ENCODE data around the gene OPA1.

Gene OPA1, protein sequence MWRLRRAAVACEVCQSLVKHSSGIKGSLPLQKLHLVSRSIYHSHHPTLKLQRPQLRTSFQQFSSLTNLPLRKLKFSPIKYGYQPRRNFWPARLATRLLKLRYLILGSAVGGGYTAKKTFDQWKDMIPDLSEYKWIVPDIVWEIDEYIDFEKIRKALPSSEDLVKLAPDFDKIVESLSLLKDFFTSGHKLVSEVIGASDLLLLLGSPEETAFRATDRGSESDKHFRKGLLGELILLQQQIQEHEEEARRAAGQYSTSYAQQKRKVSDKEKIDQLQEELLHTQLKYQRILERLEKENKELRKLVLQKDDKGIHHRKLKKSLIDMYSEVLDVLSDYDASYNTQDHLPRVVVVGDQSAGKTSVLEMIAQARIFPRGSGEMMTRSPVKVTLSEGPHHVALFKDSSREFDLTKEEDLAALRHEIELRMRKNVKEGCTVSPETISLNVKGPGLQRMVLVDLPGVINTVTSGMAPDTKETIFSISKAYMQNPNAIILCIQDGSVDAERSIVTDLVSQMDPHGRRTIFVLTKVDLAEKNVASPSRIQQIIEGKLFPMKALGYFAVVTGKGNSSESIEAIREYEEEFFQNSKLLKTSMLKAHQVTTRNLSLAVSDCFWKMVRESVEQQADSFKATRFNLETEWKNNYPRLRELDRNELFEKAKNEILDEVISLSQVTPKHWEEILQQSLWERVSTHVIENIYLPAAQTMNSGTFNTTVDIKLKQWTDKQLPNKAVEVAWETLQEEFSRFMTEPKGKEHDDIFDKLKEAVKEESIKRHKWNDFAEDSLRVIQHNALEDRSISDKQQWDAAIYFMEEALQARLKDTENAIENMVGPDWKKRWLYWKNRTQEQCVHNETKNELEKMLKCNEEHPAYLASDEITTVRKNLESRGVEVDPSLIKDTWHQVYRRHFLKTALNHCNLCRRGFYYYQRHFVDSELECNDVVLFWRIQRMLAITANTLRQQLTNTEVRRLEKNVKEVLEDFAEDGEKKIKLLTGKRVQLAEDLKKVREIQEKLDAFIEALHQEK

DNA sequence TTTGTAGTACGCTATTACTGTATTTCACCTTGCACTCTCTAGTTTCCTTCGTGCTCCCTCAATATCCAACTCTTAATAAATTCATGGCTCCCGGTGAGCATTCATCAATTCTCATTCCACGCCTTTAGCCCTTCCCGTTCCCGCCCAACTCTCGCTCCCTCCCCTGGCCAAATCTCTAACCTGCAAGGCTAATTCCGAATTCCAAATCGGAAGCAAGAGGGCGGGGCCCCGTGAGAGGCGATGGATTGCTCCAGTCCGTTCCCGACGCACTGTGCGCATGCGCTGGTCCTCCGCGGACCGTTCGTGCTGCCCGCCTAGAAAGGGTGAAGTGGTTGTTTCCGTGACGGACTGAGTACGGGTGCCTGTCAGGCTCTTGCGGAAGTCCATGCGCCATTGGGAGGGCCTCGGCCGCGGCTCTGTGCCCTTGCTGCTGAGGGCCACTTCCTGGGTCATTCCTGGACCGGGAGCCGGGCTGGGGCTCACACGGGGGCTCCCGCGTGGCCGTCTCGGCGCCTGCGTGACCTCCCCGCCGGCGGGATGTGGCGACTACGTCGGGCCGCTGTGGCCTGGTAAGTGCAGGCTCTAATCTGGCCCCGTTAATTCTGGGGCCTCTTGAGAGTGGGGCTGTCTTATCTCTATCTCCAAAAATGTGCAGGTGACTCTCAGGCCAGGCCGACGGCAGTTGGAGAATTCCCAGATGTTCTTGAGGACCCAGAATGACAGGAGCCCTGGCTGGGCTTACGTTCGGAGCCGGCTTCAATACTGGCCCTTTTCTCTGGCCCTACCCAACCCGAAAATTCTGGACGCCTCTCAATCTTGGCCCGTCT lies at the start of gene OPA1:
Gene OPA1 (plus strand): TSS at position 368 of the 827 bp plus-strand sequence. CDS start 170 bp downstream, at position 538.
- Histone ChIP-seq H3K36me3 (ENCODE audit: control insufficient read depth, insufficient read depth, low read length) (no peaks in the 10 kb centered on the region), H3K9me3 (ENCODE audit: control insufficient read depth, low read length) (no peaks in the 10 kb centered on the region), H3K4me3 (ENCODE audit: low read length) (peak within 1 kb of the TSS; percentile 76), H3K4me1 (ENCODE audit: control insufficient read depth, insufficient read depth, low read length) (no peaks in the 10 kb centered on the region), H3K27me3 (ENCODE audit: control insufficient read depth, insufficient read depth, low read length) (no peaks in the 10 kb centered on the region), H3K9ac (ENCODE audit: low read length) (peak within 1 kb of the TSS; percentile 91)

DNA sequence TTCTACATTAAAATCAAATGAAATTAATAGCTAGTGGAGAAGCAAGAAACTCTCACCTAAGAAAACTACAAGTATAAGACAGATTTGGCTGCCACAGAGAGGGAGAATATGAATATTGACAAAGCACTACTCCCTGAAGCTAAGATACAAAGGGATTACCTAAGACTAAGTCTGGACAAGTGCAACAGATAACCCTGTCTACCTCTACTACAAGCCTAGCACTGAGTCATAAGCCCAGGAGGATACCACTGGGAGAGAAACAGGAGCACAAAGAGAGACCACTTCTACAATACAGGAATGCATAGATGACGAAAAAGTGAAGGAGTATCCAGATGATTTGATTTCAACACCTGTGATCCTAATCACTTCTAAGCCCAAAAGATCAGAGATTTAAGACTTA lies 48.7 kb upstream of the OPA1 start:
- no peaks in the 10 kb centered on the region for H3K27me3 ChIP-seq (ENCODE audit: control insufficient read depth, insufficient read depth, low read length)
- no peaks in the 10 kb centered on the region for H3K4me1 ChIP-seq (ENCODE audit: control insufficient read depth, insufficient read depth, low read length)
- H3K4me3 ChIP-seq (ENCODE audit: low read length): no peak overlapping the region
- H3K9me3 ChIP-seq (ENCODE audit: control insufficient read depth, low read length): no peaks in the 10 kb centered on the region
- no peak overlapping the region for H3K9ac ChIP-seq (ENCODE audit: low read length)
- H3K36me3 ChIP-seq (ENCODE audit: control insufficient read depth, insufficient read depth, low read length): no peaks in the 10 kb centered on the region

DNA sequence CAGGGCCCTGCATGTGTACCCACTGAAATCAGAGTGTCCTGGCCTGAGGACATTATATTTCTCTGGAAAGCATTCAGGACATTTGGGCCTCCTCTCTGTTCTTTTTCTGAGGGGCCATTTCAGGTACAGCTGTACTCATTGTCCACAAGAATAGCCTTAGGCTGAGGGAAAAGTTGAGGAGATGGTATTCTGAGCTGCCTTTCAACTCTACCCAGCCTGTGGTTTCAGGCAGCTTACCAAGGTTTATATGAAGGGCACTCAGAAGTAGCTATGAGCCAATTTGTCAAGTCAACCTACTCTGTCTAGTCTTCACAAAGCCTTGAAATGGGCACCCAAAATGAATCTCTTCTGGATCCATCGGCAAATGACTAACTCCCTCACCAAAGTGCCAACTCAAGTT lies 47.7 kb upstream of the OPA1 start:
- no peaks in the 10 kb centered on the region for H3K27me3 ChIP-seq (ENCODE audit: control insufficient read depth, insufficient read depth, low read length)
- peaks cover 1% of the 10 kb centered on the region for H3K4me1 ChIP-seq (ENCODE audit: control insufficient read depth, insufficient read depth, low read length)
- no peaks in the 10 kb centered on the region for H3K36me3 ChIP-seq (ENCODE audit: control insufficient read depth, insufficient read depth, low read length)
- H3K9me3 ChIP-seq (ENCODE audit: control insufficient read depth, low read length): no peaks in the 10 kb centered on the region
- no peak overlapping the region for H3K4me3 ChIP-seq (ENCODE audit: low read length)
- H3K9ac ChIP-seq (ENCODE audit: low read length): no peak overlapping the region

DNA sequence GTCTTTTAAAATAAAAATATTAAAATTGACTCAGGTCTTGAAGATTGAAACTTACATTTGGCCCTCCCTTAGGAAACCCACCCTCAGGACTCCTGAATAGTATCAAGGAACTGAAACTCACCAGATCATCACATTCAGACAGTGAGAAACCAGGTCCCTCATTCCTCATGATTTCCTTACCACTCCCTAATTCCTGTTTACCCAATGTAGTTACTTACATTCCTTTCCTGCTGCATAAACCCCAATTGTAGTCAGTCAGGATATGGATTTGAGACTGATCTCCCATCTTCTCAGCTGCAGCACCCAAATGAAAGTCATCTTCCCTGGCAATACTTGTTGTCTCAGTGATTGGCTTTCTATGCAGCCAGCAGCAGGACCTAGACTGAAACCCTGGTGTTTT lies 46.9 kb upstream of the OPA1 start:
- H3K4me3 ChIP-seq (ENCODE audit: low read length): no peak overlapping the region
- H3K27me3 ChIP-seq (ENCODE audit: control insufficient read depth, insufficient read depth, low read length): no peaks in the 10 kb centered on the region
- H3K36me3 ChIP-seq (ENCODE audit: control insufficient read depth, insufficient read depth, low read length): no peaks in the 10 kb centered on the region
- no peaks in the 10 kb centered on the region for H3K9me3 ChIP-seq (ENCODE audit: control insufficient read depth, low read length)
- no peak overlapping the region for H3K9ac ChIP-seq (ENCODE audit: low read length)
- peaks cover 9% of the 10 kb centered on the region for H3K4me1 ChIP-seq (ENCODE audit: control insufficient read depth, insufficient read depth, low read length)

DNA sequence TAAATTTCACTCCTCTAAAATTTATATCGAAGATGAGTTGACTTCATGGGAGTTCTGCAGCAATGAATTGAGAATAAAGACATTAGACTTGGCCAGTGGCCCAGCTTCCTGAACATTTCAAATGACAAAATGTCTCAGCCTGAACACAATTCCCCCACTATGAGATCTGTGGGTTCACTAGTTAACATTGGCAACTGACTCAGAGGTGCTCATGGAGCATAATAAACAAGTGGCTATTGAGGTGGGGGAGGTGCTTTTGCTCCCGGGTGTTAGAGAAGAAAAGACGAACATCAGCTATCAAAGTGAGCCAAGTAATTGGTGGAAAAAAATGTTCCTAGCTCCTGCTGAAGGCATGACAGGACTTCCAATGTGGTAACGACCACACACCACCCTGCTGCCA lies 44.6 kb upstream of the OPA1 start:
- Histone ChIP-seq H3K4me1 (ENCODE audit: control insufficient read depth, insufficient read depth, low read length) (peaks cover 15% of the 10 kb centered on the region), H3K27me3 (ENCODE audit: control insufficient read depth, insufficient read depth, low read length) (no peaks in the 10 kb centered on the region), H3K4me3 (ENCODE audit: low read length) (no peak overlapping the region), H3K9ac (ENCODE audit: low read length) (no peak overlapping the region), H3K36me3 (ENCODE audit: control insufficient read depth, insufficient read depth, low read length) (no peaks in the 10 kb centered on the region), H3K9me3 (ENCODE audit: control insufficient read depth, low read length) (no peaks in the 10 kb centered on the region)

DNA sequence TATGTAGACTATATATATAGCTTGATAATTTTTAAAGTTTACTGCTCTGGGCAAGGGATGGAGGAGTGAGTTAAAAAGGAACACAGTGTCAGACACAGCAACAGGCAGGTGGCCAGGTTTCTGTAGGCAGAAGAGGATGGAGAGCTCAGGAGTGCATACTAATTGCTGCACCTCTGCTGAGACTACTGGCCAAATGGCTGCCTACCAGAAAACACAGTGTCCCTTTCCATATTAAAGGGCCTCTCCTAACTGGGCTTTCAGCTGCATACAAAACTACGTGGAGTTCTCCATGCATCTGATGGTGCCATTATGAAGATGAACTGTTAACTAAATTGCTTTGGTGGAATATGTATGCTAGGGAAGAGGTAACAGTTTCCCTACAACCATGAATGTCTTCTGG lies 40.1 kb upstream of the OPA1 start:
- H3K4me1 ChIP-seq (ENCODE audit: control insufficient read depth, insufficient read depth, low read length): peaks cover 34% of the 10 kb centered on the region
- no peaks in the 10 kb centered on the region for H3K36me3 ChIP-seq (ENCODE audit: control insufficient read depth, insufficient read depth, low read length)
- no peak overlapping the region for H3K4me3 ChIP-seq (ENCODE audit: low read length)
- H3K27me3 ChIP-seq (ENCODE audit: control insufficient read depth, insufficient read depth, low read length): no peaks in the 10 kb centered on the region
- H3K9me3 ChIP-seq (ENCODE audit: control insufficient read depth, low read length): no peaks in the 10 kb centered on the region
- no peak overlapping the region for H3K9ac ChIP-seq (ENCODE audit: low read length)

DNA sequence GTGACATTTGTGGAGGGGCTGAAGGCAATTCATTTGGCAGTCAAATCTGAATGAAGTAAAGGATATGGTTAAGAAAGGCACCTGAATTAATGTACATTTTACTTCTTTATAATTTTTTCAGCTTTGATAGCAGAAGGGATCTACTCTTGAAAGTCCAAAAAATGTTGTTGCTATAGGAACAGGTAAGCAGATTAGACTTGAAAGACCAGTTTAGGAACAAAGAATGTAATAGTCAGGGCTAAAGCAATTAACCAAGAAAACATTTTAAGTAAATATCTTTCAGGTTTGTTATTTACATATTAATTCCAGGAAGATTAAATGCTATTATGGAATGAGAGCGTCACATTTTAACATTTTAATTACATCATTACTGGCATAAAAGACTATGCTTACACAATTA lies 39.4 kb upstream of the OPA1 start:
- H3K9ac ChIP-seq (ENCODE audit: low read length): peak overlapping the region; percentile 67
- no peaks in the 10 kb centered on the region for H3K36me3 ChIP-seq (ENCODE audit: control insufficient read depth, insufficient read depth, low read length)
- H3K4me1 ChIP-seq (ENCODE audit: control insufficient read depth, insufficient read depth, low read length): peaks cover 34% of the 10 kb centered on the region
- H3K9me3 ChIP-seq (ENCODE audit: control insufficient read depth, low read length): no peaks in the 10 kb centered on the region
- H3K27me3 ChIP-seq (ENCODE audit: control insufficient read depth, insufficient read depth, low read length): no peaks in the 10 kb centered on the region
- peak overlapping the region; percentile 34 for H3K4me3 ChIP-seq (ENCODE audit: low read length)

DNA sequence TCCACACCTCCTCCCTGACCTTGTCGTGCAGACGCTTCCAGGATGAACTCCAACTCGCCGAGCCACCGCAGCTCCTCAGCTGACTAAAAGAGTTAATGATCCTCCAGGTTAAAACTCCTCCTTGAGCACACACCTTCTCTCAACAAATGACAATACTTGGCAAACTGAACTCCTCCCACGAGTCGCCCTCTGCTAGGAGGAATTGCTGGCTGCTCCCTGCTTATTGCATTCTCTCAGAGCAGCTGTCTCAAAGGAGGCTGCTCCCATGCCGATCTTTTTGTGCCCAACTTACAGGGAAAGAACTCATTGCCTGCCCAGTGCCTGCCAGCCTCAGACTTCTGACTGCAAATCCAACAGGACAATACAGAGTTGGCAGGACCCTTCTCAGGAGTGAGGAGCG lies 38.2 kb upstream of the OPA1 start, which contains the start of gene ATP13A4:
Gene ATP13A4 (minus strand): TSS at position 85 of the 400 bp plus-strand sequence. CDS start 96 bp downstream, outside the sequence.
- Histone ChIP-seq H3K9ac (ENCODE audit: low read length) (peak within 1 kb of the TSS; percentile 67), H3K27me3 (ENCODE audit: control insufficient read depth, insufficient read depth, low read length) (no peaks in the 10 kb centered on the region), H3K4me3 (ENCODE audit: low read length) (peak within 1 kb of the TSS; percentile 34), H3K9me3 (ENCODE audit: control insufficient read depth, low read length) (no peaks in the 10 kb centered on the region), H3K36me3 (ENCODE audit: control insufficient read depth, insufficient read depth, low read length) (no peaks in the 10 kb centered on the region), H3K4me1 (ENCODE audit: control insufficient read depth, insufficient read depth, low read length) (peaks cover 34% of the 10 kb centered on the region)

DNA sequence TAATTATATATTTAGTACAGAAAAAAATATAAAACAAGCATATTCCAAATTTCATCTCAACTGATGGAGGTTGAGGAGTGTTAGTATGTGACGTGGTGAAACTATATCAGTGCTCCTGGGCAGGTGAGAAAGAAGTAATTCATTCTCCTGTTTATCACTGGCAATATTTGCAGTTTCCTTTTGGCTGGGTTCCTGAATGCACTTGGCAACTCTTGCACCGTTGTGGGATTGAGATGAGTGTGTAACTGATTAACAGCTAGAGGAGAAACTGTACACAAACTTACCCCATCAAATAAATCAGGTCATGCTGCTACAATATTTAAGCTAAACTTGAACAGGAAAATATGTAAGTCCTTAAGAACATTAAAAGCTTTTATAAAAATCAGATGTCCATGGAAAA lies 36.2 kb upstream of the OPA1 start:
- Histone ChIP-seq H3K9ac (ENCODE audit: low read length) (no peak overlapping the region), H3K27me3 (ENCODE audit: control insufficient read depth, insufficient read depth, low read length) (no peaks in the 10 kb centered on the region)

DNA sequence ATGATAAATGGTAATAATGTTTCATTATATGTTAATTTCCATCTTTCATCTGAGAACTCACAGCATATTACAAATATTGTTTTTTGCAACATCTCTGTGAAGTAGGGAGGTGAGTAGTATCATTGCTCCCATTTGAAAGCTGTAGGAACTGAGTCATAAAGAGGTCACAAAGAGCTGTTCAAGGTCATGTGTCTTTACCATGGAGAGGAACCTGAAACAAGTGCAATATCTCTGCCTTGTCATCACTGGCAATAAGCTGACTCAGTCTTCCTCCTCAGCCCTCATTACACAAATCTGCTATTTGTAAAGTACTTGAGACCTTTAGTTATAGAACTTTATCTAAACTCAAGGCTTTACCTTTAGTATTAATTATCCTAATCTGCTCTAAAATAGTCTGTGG lies 33.9 kb upstream of the OPA1 start:
- H3K9ac ChIP-seq (ENCODE audit: low read length): no peak overlapping the region
- H3K9me3 ChIP-seq (ENCODE audit: control insufficient read depth, low read length): no peaks in the 10 kb centered on the region
- no peak overlapping the region for H3K4me3 ChIP-seq (ENCODE audit: low read length)
- H3K4me1 ChIP-seq (ENCODE audit: control insufficient read depth, insufficient read depth, low read length): peaks cover 24% of the 10 kb centered on the region
- no peaks in the 10 kb centered on the region for H3K27me3 ChIP-seq (ENCODE audit: control insufficient read depth, insufficient read depth, low read length)
- H3K36me3 ChIP-seq (ENCODE audit: control insufficient read depth, insufficient read depth, low read length): no peaks in the 10 kb centered on the region

More for the DNA sequence above, 36.2 kb upstream of the OPA1 start:
- Histone ChIP-seq H3K4me3 (ENCODE audit: low read length) (no peak overlapping the region), H3K36me3 (ENCODE audit: control insufficient read depth, insufficient read depth, low read length) (no peaks in the 10 kb centered on the region), H3K9me3 (ENCODE audit: control insufficient read depth, low read length) (no peaks in the 10 kb centered on the region), H3K4me1 (ENCODE audit: control insufficient read depth, insufficient read depth, low read length) (peaks cover 24% of the 10 kb centered on the region)

DNA sequence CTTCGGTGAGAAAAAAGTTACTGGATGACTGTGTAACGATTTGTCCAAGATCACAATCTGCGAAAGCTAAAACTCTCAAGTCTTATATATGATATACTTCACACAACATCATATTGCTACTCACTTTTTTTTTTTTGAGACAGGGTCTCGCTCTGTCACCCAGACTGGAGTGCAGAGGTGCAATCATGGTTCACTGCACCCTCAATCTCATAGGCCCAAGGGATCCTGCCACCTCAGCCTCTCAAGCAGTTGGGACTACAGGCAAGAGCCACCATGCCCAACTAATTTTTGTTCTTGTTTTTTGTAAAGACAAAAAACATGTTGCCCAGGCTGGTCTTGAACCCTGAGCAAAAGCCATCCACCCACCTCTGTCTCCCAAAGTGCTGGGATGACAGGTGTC lies 32.9 kb upstream of the OPA1 start:
- H3K27me3 ChIP-seq (ENCODE audit: control insufficient read depth, insufficient read depth, low read length): no peaks in the 10 kb centered on the region
- H3K4me1 ChIP-seq (ENCODE audit: control insufficient read depth, insufficient read depth, low read length): peaks cover 24% of the 10 kb centered on the region
- no peak overlapping the region for H3K9ac ChIP-seq (ENCODE audit: low read length)
- no peak overlapping the region for H3K4me3 ChIP-seq (ENCODE audit: low read length)
- H3K36me3 ChIP-seq (ENCODE audit: control insufficient read depth, insufficient read depth, low read length): no peaks in the 10 kb centered on the region
- no peaks in the 10 kb centered on the region for H3K9me3 ChIP-seq (ENCODE audit: control insufficient read depth, low read length)
